K562 (cell line): ENCODE measurements around the gene LTA. TPM values are rescaled to one million over a fixed set of nuclear protein-coding genes. Genes with fewer than 3 reads are reported as not detected.

ENCODE experiments used
- POLR2AphosphoS5 ChIP-seq: IDR thresholded peaks from 2 replicates; pipeline ENCODE4 v1.6.1; 2011; ENCODE audit warnings: mild to moderate bottlenecking, low read depth, low read length, moderate library complexity; ENCODE audit not compliant: control insufficient read depth, insufficient read depth
- SNAPC5 ChIP-seq: fragments of 250-450 bp; sonication (Bioruptor Pico); IDR thresholded peaks from 2 replicates; pipeline ENCODE4 v1.8.0; 2021; ENCODE audit warnings: moderate library complexity, mild to moderate bottlenecking, inconsistent platforms
- SUPT5H ChIP-seq: fragments of 450-650 bp; IDR thresholded peaks from 2 replicates; pipeline ENCODE4 v1.6.1; 2016
- ZNF274 ChIP-seq: IDR thresholded peaks from 2 replicates; pipeline ENCODE4 v1.6.1; 2011; ENCODE audit warnings: low read depth, mild to moderate bottlenecking, low read length, moderate library complexity, borderline replicate concordance
- ZNF695 ChIP-seq: fragments of 450-650 bp; formaldehyde crosslinking; IDR thresholded peaks from 2 replicates; pipeline ENCODE4 v1.4.0; 2020; ENCODE audit warnings: mild to moderate bottlenecking, moderate library complexity
- ZNF830 ChIP-seq: fragments of 250-450 bp; sonication (Bioruptor Pico); IDR thresholded peaks from 2 replicates; pipeline ENCODE4 v1.5.0; 2021; ENCODE audit warnings: mild to moderate bottlenecking
- polyA plus RNA-seq, 8 experiments: library from polyadenylated mRNA; depleted of rRNA in 4 of 8; stranded (reverse) in 5 of 8; unstranded in 3 of 8; fragments of >200 nt; fragmentation: Nextera tagmentation in 2 of 8; fragmentation: Illumina TruSeq in 1 of 8; extraction: Ambion mirVana in 2 of 8; extraction: Trizol in 1 of 8; gene quantifications; 2 replicates each; pipeline versions ENCODE4 v1.2.1 to v1.2.3, GENCODE V29; 2011 to 2014; ENCODE audit warnings: inconsistent platforms in 1 of 8, missing spikeins in 1 of 8
- total RNA-seq, 7 experiments: library from RNA; depleted of rRNA in 6 of 7; stranded (reverse); fragments of >200 nt in 6 of 7; fragmentation: Illumina TruSeq in 2 of 7; extraction: Trizol in 2 of 7; gene quantifications; 2 replicates each; pipeline versions ENCODE4 v1.2.1 to v1.2.3, GENCODE V29; 2011 to 2021; ENCODE audit warnings: low replicate concordance in 1 of 7
- TF ChIP-seq, protein P1 (sequence below): sonication (generic); formaldehyde crosslinking; IDR thresholded peaks from 2 replicates; pipeline ENCODE4 v1.8.0; 2022; ENCODE audit warnings: mild to moderate bottlenecking, missing genetic modification reagents

Gene LTA
- total and polyA plus RNA-seq, 9 of the 15 experiments (the other 6 are each of a cell fraction or from before 2014, with no cell fraction given): 0.80 TPM; not detected in 8

DNA sequence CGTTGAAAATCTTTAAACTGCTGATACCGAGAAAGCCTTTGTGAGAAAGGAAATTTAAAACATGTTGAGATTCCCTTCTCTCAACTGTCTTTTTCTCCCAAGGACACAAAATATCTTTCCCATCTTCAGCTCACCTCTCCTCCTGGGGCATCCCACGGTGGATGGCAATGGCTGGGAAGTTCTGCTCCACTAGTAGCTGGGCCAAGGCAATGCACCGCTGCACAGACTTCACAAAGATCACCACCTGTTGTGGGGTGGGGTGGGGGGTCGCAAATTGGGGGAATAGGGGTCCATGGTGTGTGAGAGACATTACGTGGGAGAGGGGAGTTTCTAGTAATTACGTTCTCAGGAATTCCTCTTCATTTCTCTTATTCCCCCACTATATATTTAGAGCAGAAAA is 40.9 kb upstream of the LTA start (continued):
- TF ChIP-seq, protein P1, sequence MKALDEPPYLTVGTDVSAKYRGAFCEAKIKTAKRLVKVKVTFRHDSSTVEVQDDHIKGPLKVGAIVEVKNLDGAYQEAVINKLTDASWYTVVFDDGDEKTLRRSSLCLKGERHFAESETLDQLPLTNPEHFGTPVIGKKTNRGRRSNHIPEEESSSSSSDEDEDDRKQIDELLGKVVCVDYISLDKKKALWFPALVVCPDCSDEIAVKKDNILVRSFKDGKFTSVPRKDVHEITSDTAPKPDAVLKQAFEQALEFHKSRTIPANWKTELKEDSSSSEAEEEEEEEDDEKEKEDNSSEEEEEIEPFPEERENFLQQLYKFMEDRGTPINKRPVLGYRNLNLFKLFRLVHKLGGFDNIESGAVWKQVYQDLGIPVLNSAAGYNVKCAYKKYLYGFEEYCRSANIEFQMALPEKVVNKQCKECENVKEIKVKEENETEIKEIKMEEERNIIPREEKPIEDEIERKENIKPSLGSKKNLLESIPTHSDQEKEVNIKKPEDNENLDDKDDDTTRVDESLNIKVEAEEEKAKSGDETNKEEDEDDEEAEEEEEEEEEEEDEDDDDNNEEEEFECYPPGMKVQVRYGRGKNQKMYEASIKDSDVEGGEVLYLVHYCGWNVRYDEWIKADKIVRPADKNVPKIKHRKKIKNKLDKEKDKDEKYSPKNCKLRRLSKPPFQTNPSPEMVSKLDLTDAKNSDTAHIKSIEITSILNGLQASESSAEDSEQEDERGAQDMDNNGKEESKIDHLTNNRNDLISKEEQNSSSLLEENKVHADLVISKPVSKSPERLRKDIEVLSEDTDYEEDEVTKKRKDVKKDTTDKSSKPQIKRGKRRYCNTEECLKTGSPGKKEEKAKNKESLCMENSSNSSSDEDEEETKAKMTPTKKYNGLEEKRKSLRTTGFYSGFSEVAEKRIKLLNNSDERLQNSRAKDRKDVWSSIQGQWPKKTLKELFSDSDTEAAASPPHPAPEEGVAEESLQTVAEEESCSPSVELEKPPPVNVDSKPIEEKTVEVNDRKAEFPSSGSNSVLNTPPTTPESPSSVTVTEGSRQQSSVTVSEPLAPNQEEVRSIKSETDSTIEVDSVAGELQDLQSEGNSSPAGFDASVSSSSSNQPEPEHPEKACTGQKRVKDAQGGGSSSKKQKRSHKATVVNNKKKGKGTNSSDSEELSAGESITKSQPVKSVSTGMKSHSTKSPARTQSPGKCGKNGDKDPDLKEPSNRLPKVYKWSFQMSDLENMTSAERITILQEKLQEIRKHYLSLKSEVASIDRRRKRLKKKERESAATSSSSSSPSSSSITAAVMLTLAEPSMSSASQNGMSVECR: no peak
- peak; percentile 22; the same call in 1 of the 2 replicates for TF ChIP-seq POLR2AphosphoS5
- peak; percentile 29; the same call in 1 of the 2 replicates for TF ChIP-seq SUPT5H
- TF ChIP-seq SNAPC5 (CRISPR knock-in tag): no peak
- no peak for TF ChIP-seq ZNF695 (CRISPR knock-in tag)
- no peak for TF ChIP-seq ZNF830 (CRISPR knock-in tag)
- no peak for TF ChIP-seq ZNF274
- TF ChIP-seq, all 486 proteins: peak for 5
